Measurements from ENCODE around the gene MS4A6E.

DNA sequence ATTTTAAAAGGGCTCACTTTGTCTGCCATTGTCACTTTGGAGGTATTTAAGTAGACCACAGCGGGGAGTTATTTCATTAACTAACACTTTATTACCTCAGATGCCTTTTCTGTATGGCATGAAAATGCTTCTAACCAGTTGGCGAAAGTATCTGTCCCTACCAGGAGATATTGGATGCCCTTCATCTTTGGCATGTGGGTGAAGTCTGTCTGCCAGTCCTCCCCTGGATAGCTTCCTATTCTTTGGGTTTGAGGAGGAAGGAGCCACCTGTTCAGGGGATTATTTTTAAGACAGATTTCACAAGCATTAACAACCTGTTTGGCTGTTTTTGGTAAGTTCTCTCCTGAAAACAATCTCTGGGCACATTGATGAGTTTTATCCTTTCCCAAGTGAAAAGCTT, 17.1 kb downstream of the MS4A6E start:
- TF ChIP-seq CEBPB (IDR thresholded peaks at IDR 0.05) = no peak
- no peak for TF ChIP-seq NFIC (IDR thresholded peaks at IDR 0.05)
- no peak for TF ChIP-seq EP300 (IDR thresholded peaks at IDR 0.05; ENCODE audit: borderline replicate concordance)
- TF ChIP-seq TAF1 (IDR thresholded peaks at IDR 0.05; ENCODE audit: low read depth) = no peak
- no peak for TF ChIP-seq TCF12 (IDR thresholded peaks at IDR 0.05; ENCODE audit: low read depth)
- TF ChIP-seq, protein P1, sequence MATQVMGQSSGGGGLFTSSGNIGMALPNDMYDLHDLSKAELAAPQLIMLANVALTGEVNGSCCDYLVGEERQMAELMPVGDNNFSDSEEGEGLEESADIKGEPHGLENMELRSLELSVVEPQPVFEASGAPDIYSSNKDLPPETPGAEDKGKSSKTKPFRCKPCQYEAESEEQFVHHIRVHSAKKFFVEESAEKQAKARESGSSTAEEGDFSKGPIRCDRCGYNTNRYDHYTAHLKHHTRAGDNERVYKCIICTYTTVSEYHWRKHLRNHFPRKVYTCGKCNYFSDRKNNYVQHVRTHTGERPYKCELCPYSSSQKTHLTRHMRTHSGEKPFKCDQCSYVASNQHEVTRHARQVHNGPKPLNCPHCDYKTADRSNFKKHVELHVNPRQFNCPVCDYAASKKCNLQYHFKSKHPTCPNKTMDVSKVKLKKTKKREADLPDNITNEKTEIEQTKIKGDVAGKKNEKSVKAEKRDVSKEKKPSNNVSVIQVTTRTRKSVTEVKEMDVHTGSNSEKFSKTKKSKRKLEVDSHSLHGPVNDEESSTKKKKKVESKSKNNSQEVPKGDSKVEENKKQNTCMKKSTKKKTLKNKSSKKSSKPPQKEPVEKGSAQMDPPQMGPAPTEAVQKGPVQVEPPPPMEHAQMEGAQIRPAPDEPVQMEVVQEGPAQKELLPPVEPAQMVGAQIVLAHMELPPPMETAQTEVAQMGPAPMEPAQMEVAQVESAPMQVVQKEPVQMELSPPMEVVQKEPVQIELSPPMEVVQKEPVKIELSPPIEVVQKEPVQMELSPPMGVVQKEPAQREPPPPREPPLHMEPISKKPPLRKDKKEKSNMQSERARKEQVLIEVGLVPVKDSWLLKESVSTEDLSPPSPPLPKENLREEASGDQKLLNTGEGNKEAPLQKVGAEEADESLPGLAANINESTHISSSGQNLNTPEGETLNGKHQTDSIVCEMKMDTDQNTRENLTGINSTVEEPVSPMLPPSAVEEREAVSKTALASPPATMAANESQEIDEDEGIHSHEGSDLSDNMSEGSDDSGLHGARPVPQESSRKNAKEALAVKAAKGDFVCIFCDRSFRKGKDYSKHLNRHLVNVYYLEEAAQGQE (IDR thresholded peaks at IDR 0.05; ENCODE audit: low read depth) = no peak
- TF ChIP-seq, protein P2, sequence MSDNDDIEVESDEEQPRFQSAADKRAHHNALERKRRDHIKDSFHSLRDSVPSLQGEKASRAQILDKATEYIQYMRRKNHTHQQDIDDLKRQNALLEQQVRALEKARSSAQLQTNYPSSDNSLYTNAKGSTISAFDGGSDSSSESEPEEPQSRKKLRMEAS (IDR thresholded peaks at IDR 0.05) = no peak
- TF ChIP-seq CREB1 (IDR thresholded peaks at IDR 0.05; ENCODE audit: low read depth) = no peak

Data from Ishikawa (cell line).